ENCODE measurements around the gene FOXF1. TPM values are rescaled to one million over a fixed set of nuclear protein-coding genes. Genes with fewer than 3 reads are reported as not detected.
A peak's percentile ranks its signal among the peaks of the same experiment; 100 is the strongest.

Gene FOXF1
- total and polyA plus RNA-seq, 4 donors, result 12.2 to 34.4 (median 19.1) TPM

- Histone ChIP-seq H3K27ac (ENCODE audit: low read depth in 1 of 2, low read length in 1 of 2) (peak overlapping the region in 1 of 2 donors; percentile 2), H3K27me3 (ENCODE audit: control insufficient read depth in 3 of 3, insufficient read depth in 3 of 3, low read length in 2 of 3) (no peaks in the 10 kb centered on the region), H3K4me1 (ENCODE audit: control insufficient read depth in 5 of 5, insufficient read depth in 5 of 5, low read length in 5 of 5) (peaks cover 0 to 17% (median 8%) of the 10 kb centered on the region in 5 donors), H3K9me3 (ENCODE audit: control insufficient read depth in 4 of 4, insufficient read depth in 3 of 4, low read length in 3 of 4) (no peaks in the 10 kb centered on the region), H3K4me3 (no peak overlapping the region), H3K36me3 (ENCODE audit: control insufficient read depth in 4 of 4, insufficient read depth in 4 of 4, low read length in 4 of 4) (peaks cover 0 to 14% (median 0%) of the 10 kb centered on the region in 4 donors), H3K9ac (ENCODE audit: insufficient read depth in 1 of 2, low read length in 2 of 2) (no peak overlapping the region)
- TF ChIP-seq, protein P1, sequence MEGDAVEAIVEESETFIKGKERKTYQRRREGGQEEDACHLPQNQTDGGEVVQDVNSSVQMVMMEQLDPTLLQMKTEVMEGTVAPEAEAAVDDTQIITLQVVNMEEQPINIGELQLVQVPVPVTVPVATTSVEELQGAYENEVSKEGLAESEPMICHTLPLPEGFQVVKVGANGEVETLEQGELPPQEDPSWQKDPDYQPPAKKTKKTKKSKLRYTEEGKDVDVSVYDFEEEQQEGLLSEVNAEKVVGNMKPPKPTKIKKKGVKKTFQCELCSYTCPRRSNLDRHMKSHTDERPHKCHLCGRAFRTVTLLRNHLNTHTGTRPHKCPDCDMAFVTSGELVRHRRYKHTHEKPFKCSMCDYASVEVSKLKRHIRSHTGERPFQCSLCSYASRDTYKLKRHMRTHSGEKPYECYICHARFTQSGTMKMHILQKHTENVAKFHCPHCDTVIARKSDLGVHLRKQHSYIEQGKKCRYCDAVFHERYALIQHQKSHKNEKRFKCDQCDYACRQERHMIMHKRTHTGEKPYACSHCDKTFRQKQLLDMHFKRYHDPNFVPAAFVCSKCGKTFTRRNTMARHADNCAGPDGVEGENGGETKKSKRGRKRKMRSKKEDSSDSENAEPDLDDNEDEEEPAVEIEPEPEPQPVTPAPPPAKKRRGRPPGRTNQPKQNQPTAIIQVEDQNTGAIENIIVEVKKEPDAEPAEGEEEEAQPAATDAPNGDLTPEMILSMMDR (IDR thresholded peaks at IDR 0.05; ENCODE audit: control extremely low read depth, extremely low read depth), result no peak
- DNase-seq (no peak), ATAC-seq (ENCODE audit: insufficient read depth, low FRiP score) (no peak)
- 93 to 97% methylated on average over 48 to 49 of the region's 49 CpGs for WGBS, 2 donors
Observed at GRCh38 chr16:86531641-86532525, 21.6 kb downstream of the FOXF1 start.

DNA sequence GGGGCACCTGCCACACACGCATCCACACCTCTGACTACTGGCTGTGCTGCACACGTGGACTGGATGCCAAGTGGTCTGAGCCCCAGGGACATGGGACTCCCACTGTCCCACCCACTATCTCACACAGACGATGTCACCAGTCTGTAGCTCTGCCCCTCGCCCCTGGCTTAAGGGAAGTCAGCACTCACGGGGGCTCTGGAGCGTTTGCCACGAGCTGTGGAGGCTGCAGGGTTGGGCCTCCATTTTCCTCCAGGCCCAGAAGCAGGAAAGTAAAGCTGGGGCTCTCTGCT, 22.1 kb downstream of the FOXF1 start:
- TF ChIP-seq, protein P1 (IDR thresholded peaks at IDR 0.05; ENCODE audit: control extremely low read depth, extremely low read depth), result no peak
- H3K4me3 ChIP-seq, result no peak overlapping the region
- DNase-seq, result no peak
- H3K27me3 ChIP-seq (ENCODE audit: control insufficient read depth in 3 of 3, insufficient read depth in 3 of 3, low read length in 2 of 3), result no peaks in the 10 kb centered on the region
- WGBS, 2 donors, result 89 to 92% methylated on average over 7 of the region's 7 CpGs
- H3K27ac ChIP-seq (ENCODE audit: low read depth in 1 of 2, low read length in 1 of 2), result no peak overlapping the region
- peaks cover 0 to 17% (median 8%) of the 10 kb centered on the region in 5 donors for H3K4me1 ChIP-seq (ENCODE audit: control insufficient read depth in 5 of 5, insufficient read depth in 5 of 5, low read length in 5 of 5)
- H3K36me3 ChIP-seq (ENCODE audit: control insufficient read depth in 4 of 4, insufficient read depth in 4 of 4, low read length in 4 of 4), result peaks cover 0 to 15% (median 0%) of the 10 kb centered on the region in 4 donors
- H3K9me3 ChIP-seq (ENCODE audit: control insufficient read depth in 4 of 4, insufficient read depth in 3 of 4, low read length in 3 of 4), result no peaks in the 10 kb centered on the region
- H3K9ac ChIP-seq (ENCODE audit: insufficient read depth in 1 of 2, low read length in 2 of 2), result no peak overlapping the region
- ATAC-seq (ENCODE audit: insufficient read depth, low FRiP score), result no peak

DNA sequence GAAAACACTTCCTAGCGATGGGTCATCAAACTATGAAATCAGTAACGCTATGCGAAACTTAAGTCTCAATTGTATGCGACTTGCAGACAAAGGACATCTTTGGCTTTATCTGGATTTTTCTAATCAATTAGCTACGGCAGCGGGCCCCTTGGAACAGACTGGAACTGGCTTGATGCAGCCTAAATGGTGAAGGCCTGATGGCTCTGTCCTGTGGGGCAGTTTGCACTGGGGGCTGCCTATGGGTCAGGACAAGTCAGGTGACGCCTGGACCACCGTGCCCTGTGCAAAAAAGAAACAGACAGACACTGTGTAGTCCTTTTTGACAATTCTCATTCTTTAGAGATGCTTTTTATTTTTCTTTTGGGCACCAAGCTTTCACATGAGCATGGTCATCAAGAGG, 22.7 kb downstream of the FOXF1 start:
- DNase-seq (no peak), ATAC-seq (ENCODE audit: insufficient read depth, low FRiP score) (no peak)
- Histone ChIP-seq H3K27me3 (ENCODE audit: control insufficient read depth in 3 of 3, insufficient read depth in 3 of 3, low read length in 2 of 3) (no peaks in the 10 kb centered on the region), H3K9me3 (ENCODE audit: control insufficient read depth in 4 of 4, insufficient read depth in 3 of 4, low read length in 3 of 4) (no peaks in the 10 kb centered on the region), H3K9ac (ENCODE audit: insufficient read depth in 1 of 2, low read length in 2 of 2) (no peak overlapping the region), H3K4me3 (no peak overlapping the region), H3K27ac (ENCODE audit: low read depth in 1 of 2, low read length in 1 of 2) (no peak overlapping the region), H3K36me3 (ENCODE audit: control insufficient read depth in 4 of 4, insufficient read depth in 4 of 4, low read length in 4 of 4) (peaks cover 0 to 19% (median 0%) of the 10 kb centered on the region in 4 donors), H3K4me1 (ENCODE audit: control insufficient read depth in 5 of 5, insufficient read depth in 5 of 5, low read length in 5 of 5) (peaks cover 0 to 17% (median 8%) of the 10 kb centered on the region in 5 donors)
- WGBS, 2 donors, result 96 to 98% methylated on average over 8 of the region's 8 CpGs
- TF ChIP-seq, protein P1 (IDR thresholded peaks at IDR 0.05; ENCODE audit: control extremely low read depth, extremely low read depth), result no peak

All from lung (tissue), 12 donors.